Type B pancreatic cell (in vitro differentiated cells): ENCODE results near the gene ST8SIA2. TPM values are rescaled to one million over a fixed set of nuclear protein-coding genes. Genes with fewer than 3 reads are reported as not detected.

Experiments used
- DNase-seq: peaks from one replicate; pipeline ENCODE4 v3.0.0; 2021; ENCODE audit warnings: mixed read lengths; ENCODE audit not compliant: unreplicated experiment; ENCODE audit errors: extremely low spot score
- H3K27ac Mint-ChIP-seq: 2 replicates; pipeline ENCODE4 v1.8.0; 2021; ENCODE audit warnings: mild to moderate bottlenecking, mixed read lengths
- H3K27me3 Mint-ChIP-seq: 2 replicates; pipeline ENCODE4 v1.8.0; 2021; ENCODE audit warnings: mixed read lengths
- H3K36me3 Mint-ChIP-seq: 2 replicates; pipeline ENCODE4 v1.8.0; 2021; ENCODE audit warnings: mixed read lengths
- H3K4me1 Mint-ChIP-seq: one replicate; pipeline ENCODE4 v1.8.0; 2021; ENCODE audit warnings: mixed read lengths; ENCODE audit not compliant: unreplicated experiment
- H3K4me3 Mint-ChIP-seq: 2 replicates; pipeline ENCODE4 v1.8.0; 2021; ENCODE audit warnings: mild to moderate bottlenecking, mixed read lengths
- H3K9me3 Mint-ChIP-seq: 2 replicates; pipeline ENCODE4 v1.8.0; 2021; ENCODE audit warnings: mixed read lengths
- CTCF ChIP-seq: fragments of 200-600 bp; sonication (generic); conservative IDR thresholded peaks from 2 replicates; pipeline ENCODE4 v1.5.0; 2021; ENCODE audit warnings: antibody characterized with exemption, mild to moderate bottlenecking
- total RNA-seq: library from RNA; stranded (reverse); gene quantifications from 2 replicates; pipeline ENCODE4 v1.2.1, GENCODE V29; 2021; ENCODE audit warnings: low replicate concordance

ST8SIA2 gene
- total RNA-seq, 1 donor from 2014 or later = 16.8 TPM

GRCh38 chr15:92430069-92430440, 36.4 kb downstream of the ST8SIA2 start:
- no peak for TF ChIP-seq CTCF
- Mint-ChIP-seq H3K27me3 (no peaks in the 10 kb centered on the region), H3K9me3 (no peaks in the 10 kb centered on the region), H3K27ac (no peak overlapping the region), H3K4me1 (no peaks in the 10 kb centered on the region), H3K36me3 (peaks cover 14% of the 10 kb centered on the region), H3K4me3 (no peak overlapping the region)
- no peak for DNase-seq

- no peak for DNase-seq
- H3K4me3 Mint-ChIP-seq = no peak overlapping the region
- TF ChIP-seq CTCF = no peak
- no peaks in the 10 kb centered on the region for H3K27me3 Mint-ChIP-seq
- no peaks in the 10 kb centered on the region for H3K9me3 Mint-ChIP-seq
- H3K36me3 Mint-ChIP-seq = peaks cover 11% of the 10 kb centered on the region
- no peaks in the 10 kb centered on the region for H3K4me1 Mint-ChIP-seq
- H3K27ac Mint-ChIP-seq = no peak overlapping the region
Observed at GRCh38 chr15:92435145-92435544, 41.5 kb downstream of the ST8SIA2 start.

- H3K9me3 Mint-ChIP-seq = no peaks in the 10 kb centered on the region
- no peaks in the 10 kb centered on the region for H3K4me1 Mint-ChIP-seq
- TF ChIP-seq CTCF = no peak
- H3K4me3 Mint-ChIP-seq = no peak overlapping the region
- no peaks in the 10 kb centered on the region for H3K27me3 Mint-ChIP-seq
- H3K36me3 Mint-ChIP-seq = peaks cover 9% of the 10 kb centered on the region
- H3K27ac Mint-ChIP-seq = no peak overlapping the region
- no peak for DNase-seq
Observed at GRCh38 chr15:92438471-92438870, 44.8 kb downstream of the ST8SIA2 start.

- no peak overlapping the region for H3K4me3 Mint-ChIP-seq
- H3K9me3 Mint-ChIP-seq = no peaks in the 10 kb centered on the region
- no peak for TF ChIP-seq CTCF
- H3K4me1 Mint-ChIP-seq = no peaks in the 10 kb centered on the region
- H3K36me3 Mint-ChIP-seq = peaks cover 7% of the 10 kb centered on the region
- H3K27me3 Mint-ChIP-seq = no peaks in the 10 kb centered on the region
- DNase-seq = no peak
- H3K27ac Mint-ChIP-seq = no peak overlapping the region
Observed at GRCh38 chr15:92443381-92443780, 49.7 kb downstream of the ST8SIA2 start.

GRCh38 chr15:92444631-92445030, 51.0 kb downstream of the ST8SIA2 start:
- H3K27me3 Mint-ChIP-seq = no peaks in the 10 kb centered on the region
- TF ChIP-seq CTCF = no peak
- no peak overlapping the region for H3K4me3 Mint-ChIP-seq
- no peaks in the 10 kb centered on the region for H3K9me3 Mint-ChIP-seq
- H3K27ac Mint-ChIP-seq = no peak overlapping the region
- H3K36me3 Mint-ChIP-seq = peaks cover 8% of the 10 kb centered on the region
- H3K4me1 Mint-ChIP-seq = no peaks in the 10 kb centered on the region
- no peak for DNase-seq

GRCh38 chr15:92448370-92448769, 54.7 kb downstream of the ST8SIA2 start:
- no peaks in the 10 kb centered on the region for H3K4me1 Mint-ChIP-seq
- H3K27ac Mint-ChIP-seq = no peak overlapping the region
- no peaks in the 10 kb centered on the region for H3K9me3 Mint-ChIP-seq
- no peak for DNase-seq
- TF ChIP-seq CTCF = no peak
- H3K36me3 Mint-ChIP-seq = peaks cover 28% of the 10 kb centered on the region
- no peaks in the 10 kb centered on the region for H3K27me3 Mint-ChIP-seq
- H3K4me3 Mint-ChIP-seq = no peak overlapping the region
